Stimulated activated naive CD4-positive, alpha-beta T cell treated with Interleukin-2 at 50 U/mL for 16 hours (primary cell): ENCODE measurements around the gene DBN1.

Experiments
- DNase-seq: peaks from one replicate; lab custom pipeline; 2025; lab: John Stamatoyannopoulos, UW

The DBN1 gene

GRCh38 chr5:177504086-177505056 lies 30.9 kb upstream of the DBN1 start:
- DNase-seq: no peak

- no peak for DNase-seq
These were observed 30.1 kb upstream of the DBN1 start for GRCh38 chr5:177503351-177504085.

- no peak for DNase-seq
These were observed 29.5 kb upstream of the DBN1 start for GRCh38 chr5:177502886-177503285.

GRCh38 chr5:177501874-177502678 lies 28.6 kb upstream of the DBN1 start:
- DNase-seq: no peak

GRCh38 chr5:177500685-177501522 lies 27.5 kb upstream of the DBN1 start:
- DNase-seq: peak; percentile 81

- no peak for DNase-seq
These were observed 26.4 kb upstream of the DBN1 start for GRCh38 chr5:177499842-177500241.

GRCh38 chr5:177498013-177498787 lies 24.8 kb upstream of the DBN1 start:
- DNase-seq: no peak

- peak; percentile 91 for DNase-seq
These were observed 24.0 kb upstream of the DBN1 start, which contains the start of gene PDLIM7 for GRCh38 chr5:177497292-177498012. PDLIM7 (minus strand) TSS chr5:177497604; CDS start chr5:177496512, 1,092 bp downstream.

GRCh38 chr5:177496727-177497291 lies 23.4 kb upstream of the DBN1 start:
- no peak for DNase-seq

GRCh38 chr5:177496070-177496726 lies 22.8 kb upstream of the DBN1 start:
- DNase-seq: no peak

GRCh38 chr5:177495243-177496060 lies 22.0 kb upstream of the DBN1 start:
- DNase-seq: no peak

- no peak for DNase-seq
These were observed 21.1 kb upstream of the DBN1 start for GRCh38 chr5:177494346-177495195.

GRCh38 chr5:177493795-177494345 lies 20.4 kb upstream of the DBN1 start:
- no peak for DNase-seq

GRCh38 chr5:177492841-177493240 lies 19.4 kb upstream of the DBN1 start:
- DNase-seq: no peak

- no peak for DNase-seq
These were observed 18.7 kb upstream of the DBN1 start for GRCh38 chr5:177491983-177492746.

- DNase-seq: no peak
These were observed 18.1 kb upstream of the DBN1 start for GRCh38 chr5:177491429-177491945.
